Stimulated activated CD8-positive, alpha-beta memory T cell treated with anti-CD3 and anti-CD28 coated beads, Interleukin-7, amount 100 ng/mL, for 48 hours (primary cell): ENCODE data around the gene CRTC2.
A peak's percentile ranks its signal among the peaks of the same experiment; 100 is the strongest.
"Not testable (repeated sequence)": the region's sequence is repeated elsewhere in the genome, so short reads cannot be mapped to it uniquely, and the experiment has no call there.

Experiments
- DNase-seq, 2 donors: peaks; one replicate each; pipeline ENCODE4 v3.0.0-alpha.2; 2020; ENCODE audit warnings: low read depth in 1 of 2; ENCODE audit errors: extremely low read depth in 1 of 2

Gene CRTC2

DNA sequence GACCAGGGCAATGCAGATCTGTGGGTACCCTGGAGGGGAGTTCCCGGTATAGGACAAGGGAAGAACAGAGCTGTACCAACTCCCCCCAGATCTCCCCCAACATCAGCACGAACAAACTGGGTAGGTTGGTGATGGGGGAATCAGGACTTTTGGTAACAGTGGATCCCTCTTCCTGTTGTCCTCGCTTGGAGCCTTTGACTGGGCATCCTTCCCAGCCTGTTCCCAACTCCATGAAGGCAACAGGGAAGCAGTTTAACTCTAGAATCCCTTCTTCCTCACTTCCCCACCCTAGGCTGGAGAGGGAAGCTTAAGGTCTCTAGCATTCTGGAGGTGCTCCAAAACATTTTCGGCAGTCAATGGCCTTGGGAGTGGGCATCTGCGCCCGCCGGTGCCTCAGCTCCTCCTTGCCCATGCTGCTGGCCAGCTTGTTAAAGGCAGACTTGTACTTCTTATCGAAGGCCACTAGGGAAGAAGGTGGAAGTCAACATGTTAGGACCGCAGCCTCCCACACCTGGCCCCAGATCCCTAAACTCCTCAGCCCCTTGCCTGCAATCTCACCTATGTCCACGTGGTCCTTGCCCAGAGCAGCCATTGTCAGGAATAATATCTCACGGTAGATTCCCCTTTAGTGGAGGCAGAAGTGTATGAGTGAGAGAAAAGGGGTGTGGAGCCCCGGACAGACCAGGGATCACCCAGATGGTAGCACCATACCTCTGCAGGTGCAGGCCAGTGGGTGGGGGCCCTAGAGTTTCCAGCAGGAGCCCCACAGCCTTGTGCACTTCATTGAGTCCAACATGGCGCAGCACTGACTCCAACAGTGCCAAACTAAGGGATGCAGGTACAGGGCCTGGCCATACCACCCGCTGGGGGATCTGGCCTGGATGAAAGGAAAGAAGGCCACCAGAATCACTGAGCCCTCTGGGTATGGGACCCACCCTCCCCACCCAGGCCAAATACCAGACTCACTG, 28.1 kb downstream of the CRTC2 start:
- no peak for DNase-seq

- DNase-seq, result no peak
Observed at GRCh38 chr1:153929426-153929825, 29.0 kb downstream of the CRTC2 start.

GRCh38 chr1:153928791-153929341, 29.5 kb downstream of the CRTC2 start:
- no peak for DNase-seq

DNA sequence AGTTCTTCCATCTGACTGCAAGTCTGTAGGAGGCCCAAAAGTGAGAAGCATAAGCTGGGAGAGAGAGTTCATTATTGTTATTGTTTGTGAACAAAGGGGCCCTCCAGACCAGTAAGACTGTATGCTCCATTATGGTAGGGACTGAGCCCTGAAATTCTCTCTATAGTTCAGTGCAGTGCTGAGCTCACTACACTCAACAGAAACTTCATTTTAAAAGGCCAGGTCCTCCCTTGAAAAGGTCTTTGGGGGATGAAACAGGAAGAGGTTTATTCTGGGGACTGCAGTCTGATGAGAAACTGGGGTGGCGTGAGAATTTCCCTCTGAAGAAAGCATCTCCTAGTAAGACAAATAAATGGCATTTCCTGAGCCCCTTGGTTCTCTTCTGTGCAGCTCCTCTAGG, 30.2 kb downstream of the CRTC2 start:
- no peak for DNase-seq

DNA sequence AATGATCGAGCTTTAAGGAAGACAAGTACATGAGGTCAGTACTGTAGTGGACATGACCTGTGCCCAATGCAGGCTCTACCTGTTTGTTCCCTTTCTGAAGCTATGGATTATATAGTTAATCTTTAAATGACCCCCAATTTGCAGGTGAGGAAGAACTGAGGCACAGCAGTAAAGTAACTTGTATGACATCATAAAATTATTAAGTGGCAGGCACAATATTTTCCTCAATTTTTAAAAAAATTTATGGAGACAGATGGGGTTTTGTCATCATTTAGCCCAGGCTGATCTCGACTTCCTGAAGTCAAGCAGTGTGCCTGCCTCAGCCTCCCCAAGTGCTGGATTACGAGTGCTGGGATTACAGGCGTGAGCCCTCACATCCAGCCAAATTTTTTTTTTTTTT, 32.0 kb downstream of the CRTC2 start:
- DNase-seq, result no peak

DNA sequence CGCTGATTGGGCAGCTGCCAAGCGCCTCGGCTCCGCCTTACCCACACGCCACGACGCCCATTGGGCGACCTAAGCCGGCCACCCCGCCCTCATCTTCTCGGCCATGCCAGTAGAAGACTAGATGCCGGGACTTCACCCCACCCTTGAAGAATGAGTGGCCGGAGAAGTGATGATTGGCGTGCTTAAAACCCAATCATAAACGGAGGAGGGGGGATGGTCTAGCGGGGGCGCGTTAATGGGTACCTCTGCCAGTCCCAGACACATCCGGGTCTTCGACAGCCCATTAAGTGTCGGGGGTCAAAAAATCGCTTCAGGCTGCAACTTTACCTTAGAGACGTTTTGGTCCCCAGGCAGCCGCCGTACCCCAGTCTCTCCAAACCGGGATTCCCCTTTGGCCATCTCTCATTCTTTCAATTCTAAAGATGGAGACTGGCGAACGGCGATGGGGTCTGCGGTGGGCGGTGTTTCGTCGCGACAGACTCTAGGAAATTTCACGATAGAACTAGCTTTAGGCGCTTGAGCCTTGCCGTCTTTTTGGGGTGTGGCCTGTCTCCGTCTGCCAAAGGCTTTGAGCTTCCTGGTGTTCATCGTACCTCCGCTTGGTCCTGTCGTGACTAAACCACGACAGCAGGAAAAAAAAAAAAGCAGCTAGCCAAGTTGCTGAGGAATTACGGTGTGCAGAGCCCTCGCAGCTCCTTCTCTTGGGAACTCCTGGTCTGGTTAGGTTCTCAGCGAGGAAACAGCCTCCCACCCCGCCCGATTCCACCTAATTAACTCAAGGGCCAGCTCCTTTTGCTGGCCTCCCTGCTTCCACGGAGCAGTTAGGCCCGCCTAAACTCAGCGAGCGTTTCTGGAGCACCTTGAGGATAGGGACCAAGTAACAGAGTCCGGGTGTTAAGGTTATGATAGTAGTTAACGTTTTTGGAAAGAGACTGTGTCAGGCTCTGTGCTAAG, 35.2 kb downstream of the CRTC2 start, which contains the start of gene GATAD2B:
Gene GATAD2B, minus strand, starts transcription at position 1 of the 954 bp plus-strand sequence. CDS start 94,625 bp downstream, outside the sequence.
- peak; percentile 95 to 99 for DNase-seq

- peak; percentile 26 to 63 for DNase-seq
Observed at GRCh38 chr1:153922076-153922971, 36.1 kb downstream of the CRTC2 start.

DNA sequence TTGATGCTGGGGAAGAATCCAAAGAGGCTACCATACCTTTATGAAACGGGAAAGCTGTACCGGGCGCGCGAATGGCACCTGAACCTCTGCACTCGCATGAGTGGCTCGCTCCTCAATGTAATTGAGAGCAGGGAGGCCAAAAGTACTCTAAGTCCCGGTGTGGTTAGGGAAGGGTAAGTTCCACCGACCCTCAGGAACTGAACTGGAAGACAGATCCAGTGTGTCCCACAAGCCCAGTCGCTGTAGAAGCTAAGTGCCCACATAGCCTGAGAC, 36.7 kb downstream of the CRTC2 start:
- DNase-seq, result no peak

DNA sequence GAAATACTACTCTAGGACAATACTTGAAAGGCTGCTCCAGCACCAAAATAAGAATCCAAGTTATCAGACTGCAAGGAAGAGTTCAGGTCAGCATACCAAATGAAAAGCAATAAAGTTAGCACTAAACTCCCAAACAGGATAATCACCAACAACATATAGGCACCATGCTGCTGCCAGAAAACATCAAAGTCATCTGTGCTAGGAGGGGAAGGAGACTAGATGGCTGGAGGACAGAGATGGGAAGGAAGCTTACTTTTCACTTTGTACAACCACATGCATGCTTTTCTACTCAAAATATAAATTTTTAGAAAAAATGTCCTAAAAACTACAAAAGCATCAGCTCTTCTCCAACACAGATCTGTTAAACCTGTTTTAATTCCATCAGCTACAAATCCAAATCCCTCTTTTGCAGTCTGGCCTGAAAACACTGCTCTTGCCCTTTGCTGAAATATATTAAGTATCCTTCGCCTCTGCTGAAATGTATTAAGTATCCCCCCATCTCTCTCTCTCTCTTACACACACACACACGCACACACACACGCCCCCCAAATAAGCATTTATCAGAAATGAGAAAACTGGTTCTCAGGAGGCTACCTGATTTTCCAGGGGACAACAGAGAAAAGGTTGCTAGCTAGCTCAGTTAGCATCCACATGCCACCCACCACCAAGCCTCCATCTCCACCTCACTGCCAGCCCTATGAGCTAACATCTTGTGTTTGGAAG, 37.2 kb downstream of the CRTC2 start:
- DNase-seq, result no peak

- DNase-seq, result no peak
Observed at GRCh38 chr1:153919876-153920852, 38.2 kb downstream of the CRTC2 start.

GRCh38 chr1:153916297-153916696, 42.1 kb downstream of the CRTC2 start:
- no peak for DNase-seq

DNA sequence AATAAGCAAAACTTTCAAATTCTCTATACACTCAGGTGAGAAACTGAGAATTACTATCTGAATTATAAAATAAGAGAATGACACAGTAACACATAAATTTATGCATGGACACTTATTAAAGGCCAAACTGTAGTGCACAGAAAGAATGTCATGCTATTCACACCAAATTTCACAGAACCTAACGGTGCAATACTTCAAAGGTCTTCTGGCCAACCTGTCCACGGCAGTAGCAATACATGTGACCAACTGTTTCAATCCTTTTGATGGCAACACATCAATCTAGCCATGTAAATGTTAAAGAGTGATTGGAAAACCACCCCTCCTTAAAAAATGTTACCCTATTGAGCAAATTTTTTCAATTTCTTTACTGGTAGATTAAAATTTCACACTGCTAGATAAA, 46.1 kb downstream of the CRTC2 start:
- no peak for DNase-seq

GRCh38 chr1:153910560-153910959, 47.9 kb downstream of the CRTC2 start:
- DNase-seq, result not testable (repeated sequence)

DNA sequence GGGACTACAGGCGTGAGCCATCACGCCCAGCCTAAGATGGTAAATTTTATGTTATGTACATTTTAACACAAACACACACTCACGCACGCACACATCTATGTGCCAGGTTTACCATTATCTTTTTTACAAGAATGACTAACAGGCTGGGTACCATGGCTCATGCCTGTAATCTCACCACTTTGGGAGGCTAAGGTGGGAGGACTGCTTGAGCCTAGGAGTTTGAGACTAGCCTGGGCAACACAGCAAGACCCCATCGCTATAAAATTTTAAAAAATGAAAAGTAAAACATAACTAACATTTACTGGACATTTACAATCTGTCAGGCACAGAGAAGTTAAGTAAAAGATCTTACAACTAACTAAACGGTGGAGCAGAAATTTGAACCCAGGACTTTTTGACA, 50.3 kb downstream of the CRTC2 start:
- DNase-seq, result no peak

GRCh38 chr1:153907134-153907533, 51.3 kb downstream of the CRTC2 start:
- DNase-seq, result no peak

DNA sequence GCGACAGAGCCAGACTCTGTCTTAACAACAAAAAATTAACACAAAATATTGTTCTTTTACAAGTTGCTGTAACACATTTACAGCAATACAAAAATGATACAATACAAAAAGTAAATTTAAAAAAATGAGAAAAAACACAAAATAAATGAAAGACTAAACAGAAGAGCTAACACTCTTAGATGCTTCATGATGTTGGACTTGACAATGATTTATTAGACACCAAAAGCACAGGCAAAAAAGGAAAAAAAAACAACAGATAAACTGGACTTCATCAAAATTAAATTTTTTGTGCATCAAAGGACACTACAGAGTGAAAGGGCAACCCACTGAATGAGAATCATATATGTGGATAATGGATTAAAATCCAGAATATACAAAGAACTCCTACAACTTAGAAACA, 52.0 kb downstream of the CRTC2 start:
- no peak for DNase-seq

DNA sequence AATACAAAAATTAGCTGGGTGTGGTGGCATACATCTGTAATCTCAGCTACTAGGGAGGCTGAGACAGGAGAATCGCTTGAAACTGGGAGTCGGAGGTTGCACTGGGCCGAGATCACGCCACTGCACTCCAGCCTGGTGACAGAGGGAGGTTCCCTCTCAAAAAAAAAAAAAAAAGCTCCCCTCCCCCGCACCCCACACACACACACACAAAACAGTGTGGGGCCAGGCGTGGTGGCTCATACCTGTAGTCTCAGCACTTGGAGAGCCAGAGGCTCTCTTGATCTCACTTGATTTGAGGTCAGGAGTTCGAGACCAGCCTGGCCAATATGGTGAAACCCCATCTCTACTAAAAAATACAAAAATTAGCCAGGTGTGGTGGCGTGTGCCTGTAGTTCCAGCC, 52.5 kb downstream of the CRTC2 start:
- DNase-seq, result not testable (repeated sequence)

- DNase-seq, result no peak
Observed at GRCh38 chr1:153903841-153904455, 54.5 kb downstream of the CRTC2 start.
